ENCODE results near the gene ACSF3. TPM values are rescaled to one million over a fixed set of nuclear protein-coding genes. Genes with fewer than 3 reads are reported as not detected.
"Not testable (repeated sequence)": the region's sequence is repeated elsewhere in the genome, so short reads cannot be mapped to it uniquely, and the experiment has no call there.

ACSF3 gene
- total RNA-seq, 1 donor from 2014 or later: 31.7 TPM

GRCh38 chr16:89187032-89187769, 93.5 kb downstream of the ACSF3 start:
- peak in 1 of 2 donors; percentile 6 for ATAC-seq
- peaks cover 4% of the 10 kb centered on the region for H3K4me1 ChIP-seq
- no peak for DNase-seq
- no peak overlapping the region for H3K27ac ChIP-seq
- no peaks in the 10 kb centered on the region for H3K9me3 ChIP-seq
- H3K27me3 ChIP-seq (ENCODE audit: low read depth): peaks cover 4% of the 10 kb centered on the region
- intact Hi-C loops (cut with DNase I): no loop called here
- H3K36me3 ChIP-seq: no peaks in the 10 kb centered on the region
- no peak for TF ChIP-seq CTCF (IDR thresholded peaks at IDR 0.05)
- no peak overlapping the region for H3K4me3 ChIP-seq

- no peak for ATAC-seq
- TF ChIP-seq CTCF (IDR thresholded peaks at IDR 0.05): no peak
- no peak for DNase-seq
- Histone ChIP-seq H3K4me3 (no peak overlapping the region), H3K36me3 (no peaks in the 10 kb centered on the region), H3K4me1 (peaks cover 5% of the 10 kb centered on the region), H3K9me3 (no peaks in the 10 kb centered on the region), H3K27ac (no peak overlapping the region), H3K27me3 (ENCODE audit: low read depth) (peaks cover 4% of the 10 kb centered on the region)
- intact Hi-C loops (cut with DNase I): no loop called here
Observed at GRCh38 chr16:89187770-89188392, 94.2 kb downstream of the ACSF3 start.

GRCh38 chr16:89188471-89189357, 95.1 kb downstream of the ACSF3 start:
- H3K4me1 ChIP-seq; H3K36me3 ChIP-seq; DNase-seq; H3K9me3 ChIP-seq; ATAC-seq; H3K27ac ChIP-seq; H3K4me3 ChIP-seq; intact Hi-C loops (cut with DNase I); H3K27me3 ChIP-seq (ENCODE audit: low read depth): not testable (repeated sequence)

GRCh38 chr16:89189358-89190025, 95.8 kb downstream of the ACSF3 start:
- H3K4me3 ChIP-seq: no peak overlapping the region
- H3K4me1 ChIP-seq: peaks cover 5% of the 10 kb centered on the region
- ATAC-seq (no peak), DNase-seq (peak; percentile 39)
- H3K27me3 ChIP-seq (ENCODE audit: low read depth): no peaks in the 10 kb centered on the region
- no peak for TF ChIP-seq CTCF (IDR thresholded peaks at IDR 0.05)
- no peaks in the 10 kb centered on the region for H3K9me3 ChIP-seq
- H3K27ac ChIP-seq: no peak overlapping the region
- intact Hi-C loops (cut with DNase I): no loop called here
- H3K36me3 ChIP-seq: no peaks in the 10 kb centered on the region

GRCh38 chr16:89190150-89190958, 96.7 kb downstream of the ACSF3 start:
- no peaks in the 10 kb centered on the region for H3K36me3 ChIP-seq
- DNase-seq (peak; percentile 39), ATAC-seq (no peak)
- H3K27ac ChIP-seq: no peak overlapping the region
- no peaks in the 10 kb centered on the region for H3K9me3 ChIP-seq
- no peak overlapping the region for H3K4me3 ChIP-seq
- H3K27me3 ChIP-seq (ENCODE audit: low read depth): no peaks in the 10 kb centered on the region
- no peak for TF ChIP-seq CTCF (IDR thresholded peaks at IDR 0.05)
- intact Hi-C loops (cut with DNase I): no loop called here
- peaks cover 5% of the 10 kb centered on the region for H3K4me1 ChIP-seq
